ENCODE measurements around the gene PSMB4. TPM values are rescaled to one million over a fixed set of nuclear protein-coding genes. Genes with fewer than 3 reads are reported as not detected.
"Not testable (repeated sequence)": the region's sequence is repeated elsewhere in the genome, so short reads cannot be mapped to it uniquely, and the experiment has no call there.

Gene PSMB4
- polyA plus RNA-seq, 3 donors, result 69.6 to 316 (median 85.6) TPM

DNA sequence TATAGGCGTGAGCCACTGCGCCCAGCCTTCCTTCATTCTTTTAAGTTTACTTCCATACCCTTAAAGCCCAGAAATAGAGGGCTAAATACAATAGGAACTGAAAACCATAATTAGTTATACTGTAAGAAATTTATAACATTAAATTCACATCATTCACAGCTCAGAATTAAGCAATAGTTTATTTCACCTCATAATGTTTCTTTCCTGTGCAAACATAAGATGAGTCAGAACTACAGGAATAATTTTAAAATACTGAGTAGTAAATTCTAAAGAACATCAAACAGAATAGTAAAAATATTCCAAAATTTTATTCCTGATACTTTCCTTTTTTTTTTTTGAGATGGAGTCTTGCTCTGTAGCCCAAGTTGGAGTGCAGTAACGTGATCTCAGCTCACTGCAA is 35.8 kb downstream of the PSMB4 start:
- intact Hi-C loops (cut with micrococcal nuclease), result no loop called here
- Histone ChIP-seq H3K4me2 (replicated peaks; ENCODE audit: extremely low read depth, low read length, poor library complexity, severe bottlenecking) (no peak overlapping the region), H3K4me3 (replicated peaks in 1 of 3; ENCODE audit: low read depth in 2 of 3, low read length in 3 of 3) (no peak overlapping the region), H3K79me2 (ENCODE audit: insufficient read depth, low read length) (peaks cover 100% of the 10 kb centered on the region), H3K36me3 (replicated peaks in 1 of 2; ENCODE audit: control insufficient read depth in 1 of 2, insufficient read depth in 2 of 2, low read length in 2 of 2) (peaks cover 25 to 52% of the 10 kb centered on the region in 2 donors), H3K9me3 (replicated peaks in 1 of 2; ENCODE audit: control insufficient read depth in 1 of 2, insufficient read depth in 1 of 2, low read length in 2 of 2) (no peaks in the 10 kb centered on the region), H3K9ac (ENCODE audit: insufficient read depth, low read length, poor library complexity, severe bottlenecking) (no peak overlapping the region), H3K4me1 (ENCODE audit: control insufficient read depth in 1 of 2, insufficient read depth in 2 of 2, low read length in 2 of 2) (no peaks in the 10 kb centered on the region), H2AFZ (ENCODE audit: insufficient read depth, low read depth, low read length, poor library complexity, severe bottlenecking) (no peak overlapping the region), H4K20me1 (ENCODE audit: insufficient read depth, low read length) (peaks cover 86% of the 10 kb centered on the region), H3K27ac (ENCODE audit: low read depth in 1 of 2, low read length in 2 of 2) (peak overlapping the region in 1 of 2 donors; percentile 21), H3K27me3 (ENCODE audit: control insufficient read depth in 2 of 2, insufficient read depth in 2 of 2, low read length in 2 of 2) (no peaks in the 10 kb centered on the region)
- TF ChIP-seq, protein P1, sequence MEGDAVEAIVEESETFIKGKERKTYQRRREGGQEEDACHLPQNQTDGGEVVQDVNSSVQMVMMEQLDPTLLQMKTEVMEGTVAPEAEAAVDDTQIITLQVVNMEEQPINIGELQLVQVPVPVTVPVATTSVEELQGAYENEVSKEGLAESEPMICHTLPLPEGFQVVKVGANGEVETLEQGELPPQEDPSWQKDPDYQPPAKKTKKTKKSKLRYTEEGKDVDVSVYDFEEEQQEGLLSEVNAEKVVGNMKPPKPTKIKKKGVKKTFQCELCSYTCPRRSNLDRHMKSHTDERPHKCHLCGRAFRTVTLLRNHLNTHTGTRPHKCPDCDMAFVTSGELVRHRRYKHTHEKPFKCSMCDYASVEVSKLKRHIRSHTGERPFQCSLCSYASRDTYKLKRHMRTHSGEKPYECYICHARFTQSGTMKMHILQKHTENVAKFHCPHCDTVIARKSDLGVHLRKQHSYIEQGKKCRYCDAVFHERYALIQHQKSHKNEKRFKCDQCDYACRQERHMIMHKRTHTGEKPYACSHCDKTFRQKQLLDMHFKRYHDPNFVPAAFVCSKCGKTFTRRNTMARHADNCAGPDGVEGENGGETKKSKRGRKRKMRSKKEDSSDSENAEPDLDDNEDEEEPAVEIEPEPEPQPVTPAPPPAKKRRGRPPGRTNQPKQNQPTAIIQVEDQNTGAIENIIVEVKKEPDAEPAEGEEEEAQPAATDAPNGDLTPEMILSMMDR (IDR thresholded peaks at IDR 0.05), result no peak
- Mint-ChIP-seq H3K4me1 (peaks cover 9% of the 10 kb centered on the region), H3K27ac (peak overlapping the region in 3 of 7 donors; percentile 36 to 79 (median 41)), H3K27me3 (ENCODE audit: low read depth in 3 of 3) (peaks cover 0 to 2% (median 2%) of the 10 kb centered on the region in 3 donors), H3K9me3 (no peaks in the 10 kb centered on the region), H3K4me3 (no peak overlapping the region), H3K36me3 (peaks cover 22 to 48% of the 10 kb centered on the region in 2 donors)
- WGBS (ENCODE audit: insufficient coverage), result no CpG with 5 or more reads among the region's 3 CpGs
- DNase-seq, result no peak

DNA sequence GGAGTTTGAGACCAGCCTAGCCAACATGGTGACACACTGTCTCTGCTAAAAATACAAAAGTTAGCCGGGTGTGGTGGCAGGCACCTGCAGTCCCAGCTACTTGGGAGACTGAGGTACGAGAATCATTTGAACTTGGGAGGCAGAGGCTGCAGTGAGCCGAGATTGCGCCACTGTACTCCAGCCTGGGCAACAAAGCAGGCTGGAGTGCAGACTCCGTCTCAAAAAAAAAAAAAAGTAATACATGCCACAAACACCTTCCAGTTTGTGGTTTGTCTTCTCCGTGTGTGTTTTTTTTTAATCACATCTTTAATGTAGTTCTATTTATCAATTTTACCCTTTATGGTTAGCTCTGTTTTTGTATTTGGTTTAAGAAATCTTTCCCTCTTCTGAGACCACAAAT is 37.6 kb downstream of the PSMB4 start:
- Histone ChIP-seq H3K4me3 (replicated peaks in 1 of 3; ENCODE audit: low read depth in 2 of 3, low read length in 3 of 3) (no peak overlapping the region), H4K20me1 (ENCODE audit: insufficient read depth, low read length) (peaks cover 87% of the 10 kb centered on the region), H3K4me1 (ENCODE audit: control insufficient read depth in 1 of 2, insufficient read depth in 2 of 2, low read length in 2 of 2) (no peaks in the 10 kb centered on the region), H3K36me3 (replicated peaks in 1 of 2; ENCODE audit: control insufficient read depth in 1 of 2, insufficient read depth in 2 of 2, low read length in 2 of 2) (peaks cover 36 to 64% of the 10 kb centered on the region in 2 donors), H3K27ac (ENCODE audit: low read depth in 1 of 2, low read length in 2 of 2) (no peak overlapping the region), H2AFZ (ENCODE audit: insufficient read depth, low read depth, low read length, poor library complexity, severe bottlenecking) (no peak overlapping the region), H3K27me3 (ENCODE audit: control insufficient read depth in 2 of 2, insufficient read depth in 2 of 2, low read length in 2 of 2) (no peaks in the 10 kb centered on the region), H3K9me3 (replicated peaks in 1 of 2; ENCODE audit: control insufficient read depth in 1 of 2, insufficient read depth in 1 of 2, low read length in 2 of 2) (no peaks in the 10 kb centered on the region), H3K9ac (ENCODE audit: insufficient read depth, low read length, poor library complexity, severe bottlenecking) (no peak overlapping the region), H3K4me2 (replicated peaks; ENCODE audit: extremely low read depth, low read length, poor library complexity, severe bottlenecking) (no peak overlapping the region), H3K79me2 (ENCODE audit: insufficient read depth, low read length) (peaks cover 100% of the 10 kb centered on the region)
- DNase-seq, result no peak
- peak overlapping the region in 2 of 7 donors; percentile 36 to 60 for H3K27ac Mint-ChIP-seq
- H3K4me1 Mint-ChIP-seq, result peaks cover 9% of the 10 kb centered on the region
- 89% methylated on average over 3 of the region's 6 CpGs for WGBS (ENCODE audit: insufficient coverage)
- H3K36me3 Mint-ChIP-seq, result peaks cover 32 to 63% of the 10 kb centered on the region in 2 donors
- H3K9me3 Mint-ChIP-seq, result no peaks in the 10 kb centered on the region
- no peak overlapping the region for H3K4me3 Mint-ChIP-seq
- intact Hi-C loops (cut with micrococcal nuclease), result no loop called here
- TF ChIP-seq, protein P1 (IDR thresholded peaks at IDR 0.05), result no peak
- H3K27me3 Mint-ChIP-seq (ENCODE audit: low read depth in 3 of 3), result peaks cover 0 to 2% (median 0%) of the 10 kb centered on the region in 3 donors

DNA sequence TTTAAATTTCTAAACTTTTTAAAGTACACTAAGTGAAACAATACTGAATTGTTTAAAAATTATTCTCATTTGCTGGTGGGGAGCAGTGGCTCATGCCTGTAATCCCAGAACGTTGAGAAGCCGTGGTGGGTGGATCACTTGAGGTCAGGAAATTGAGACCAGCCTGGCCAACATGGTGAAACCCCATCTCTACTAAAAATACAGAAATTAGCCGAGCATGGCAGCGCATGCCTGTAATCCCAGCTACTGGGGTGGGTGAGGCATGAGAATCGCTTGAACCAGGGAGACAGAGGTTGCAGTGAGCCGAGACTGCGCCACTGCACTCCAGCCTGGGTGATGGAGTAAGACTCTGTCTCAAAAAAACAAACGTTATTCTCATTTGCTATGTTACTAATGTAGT is 38.0 kb downstream of the PSMB4 start:
- no CpG with 5 or more reads among the region's 8 CpGs for WGBS (ENCODE audit: insufficient coverage)
- H3K27ac ChIP-seq (ENCODE audit: low read depth in 1 of 2, low read length in 2 of 2); H3K4me2 ChIP-seq (replicated peaks; ENCODE audit: extremely low read depth, low read length, poor library complexity, severe bottlenecking); H3K27me3 ChIP-seq (ENCODE audit: control insufficient read depth in 2 of 2, insufficient read depth in 2 of 2, low read length in 2 of 2); H3K9me3 Mint-ChIP-seq; intact Hi-C loops (cut with micrococcal nuclease); H3K4me1 ChIP-seq (ENCODE audit: control insufficient read depth in 1 of 2, insufficient read depth in 2 of 2, low read length in 2 of 2); H3K4me3 Mint-ChIP-seq; H3K4me1 Mint-ChIP-seq; H3K9me3 ChIP-seq (replicated peaks in 1 of 2; ENCODE audit: control insufficient read depth in 1 of 2, insufficient read depth in 1 of 2, low read length in 2 of 2); H3K27me3 Mint-ChIP-seq (ENCODE audit: low read depth in 3 of 3); DNase-seq; H3K9ac ChIP-seq (ENCODE audit: insufficient read depth, low read length, poor library complexity, severe bottlenecking); H3K4me3 ChIP-seq (replicated peaks in 1 of 3; ENCODE audit: low read depth in 2 of 3, low read length in 3 of 3); H2AFZ ChIP-seq (ENCODE audit: insufficient read depth, low read depth, low read length, poor library complexity, severe bottlenecking): not testable (repeated sequence)
- H3K27ac Mint-ChIP-seq, result peak overlapping the region in 2 of 7 donors; percentile 18 to 73
- H3K36me3 ChIP-seq (replicated peaks in 1 of 2; ENCODE audit: control insufficient read depth in 1 of 2, insufficient read depth in 2 of 2, low read length in 2 of 2), result peaks cover 36 to 68% of the 10 kb centered on the region in 2 donors
- peaks cover 87% of the 10 kb centered on the region for H4K20me1 ChIP-seq (ENCODE audit: insufficient read depth, low read length)
- peaks cover 33 to 67% of the 10 kb centered on the region in 2 donors for H3K36me3 Mint-ChIP-seq
- H3K79me2 ChIP-seq (ENCODE audit: insufficient read depth, low read length), result peaks cover 100% of the 10 kb centered on the region
